Natural killer cell treated with Interleukin-12 subunit alpha and Interleukin-12 subunit beta and Interleukin-15 and Interleukin-18, amount 100 ng/mL, for 72 hours (primary cell): ENCODE results near the gene C1QTNF1. TPM values are rescaled to one million over a fixed set of nuclear protein-coding genes. Genes with fewer than 3 reads are reported as not detected.

Source experiments
- ATAC-seq, 2 donors: fragments of 150-1000 bp; cut with Tn5 transposase in 1 of 2; sonication (Bioruptor Pico), chemical (Tn5 transposase) in 1 of 2; 2 replicates each; pipeline ENCODE4 v1.10.0; 2021
- DNase-seq: peaks from one replicate; pipeline ENCODE4 v3.0.0; 2022; ENCODE audit warnings: low spot score
- H3K27ac Mint-ChIP-seq, 2 donors: 1 replicate in 1 of 2; 2 replicates in 1 of 2; pipeline ENCODE4 v1.8.0; 2022; ENCODE audit warnings: mixed read lengths in 2 of 2, mild to moderate bottlenecking in 1 of 2, moderate library complexity in 1 of 2
- H3K27me3 Mint-ChIP-seq, 2 donors: 1 replicate in 1 of 2; 2 replicates in 1 of 2; pipeline ENCODE4 v1.8.0; 2022; ENCODE audit warnings: mixed read lengths in 2 of 2
- H3K36me3 Mint-ChIP-seq: one replicate; pipeline ENCODE4 v1.8.0; 2022; ENCODE audit warnings: mixed read lengths
- H3K4me1 Mint-ChIP-seq, 2 donors: 1 replicate in 1 of 2; 2 replicates in 1 of 2; pipeline ENCODE4 v1.8.0; 2022; ENCODE audit warnings: low read depth in 2 of 2, mixed read lengths in 2 of 2, mild to moderate bottlenecking in 1 of 2
- H3K4me3 Mint-ChIP-seq: one replicate; pipeline ENCODE4 v1.8.0; 2022; ENCODE audit warnings: mixed read lengths
- H3K9me3 Mint-ChIP-seq: 2 replicates; pipeline ENCODE4 v1.8.0; 2022; ENCODE audit warnings: mixed read lengths
- total RNA-seq, 2 donors: library from RNA; stranded (reverse); gene quantifications; one replicate each; pipeline ENCODE4 v1.2.3, GENCODE V29; 2022

C1QTNF1 gene, protein sequence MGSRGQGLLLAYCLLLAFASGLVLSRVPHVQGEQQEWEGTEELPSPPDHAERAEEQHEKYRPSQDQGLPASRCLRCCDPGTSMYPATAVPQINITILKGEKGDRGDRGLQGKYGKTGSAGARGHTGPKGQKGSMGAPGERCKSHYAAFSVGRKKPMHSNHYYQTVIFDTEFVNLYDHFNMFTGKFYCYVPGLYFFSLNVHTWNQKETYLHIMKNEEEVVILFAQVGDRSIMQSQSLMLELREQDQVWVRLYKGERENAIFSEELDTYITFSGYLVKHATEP
- not detected for total RNA-seq

DNA sequence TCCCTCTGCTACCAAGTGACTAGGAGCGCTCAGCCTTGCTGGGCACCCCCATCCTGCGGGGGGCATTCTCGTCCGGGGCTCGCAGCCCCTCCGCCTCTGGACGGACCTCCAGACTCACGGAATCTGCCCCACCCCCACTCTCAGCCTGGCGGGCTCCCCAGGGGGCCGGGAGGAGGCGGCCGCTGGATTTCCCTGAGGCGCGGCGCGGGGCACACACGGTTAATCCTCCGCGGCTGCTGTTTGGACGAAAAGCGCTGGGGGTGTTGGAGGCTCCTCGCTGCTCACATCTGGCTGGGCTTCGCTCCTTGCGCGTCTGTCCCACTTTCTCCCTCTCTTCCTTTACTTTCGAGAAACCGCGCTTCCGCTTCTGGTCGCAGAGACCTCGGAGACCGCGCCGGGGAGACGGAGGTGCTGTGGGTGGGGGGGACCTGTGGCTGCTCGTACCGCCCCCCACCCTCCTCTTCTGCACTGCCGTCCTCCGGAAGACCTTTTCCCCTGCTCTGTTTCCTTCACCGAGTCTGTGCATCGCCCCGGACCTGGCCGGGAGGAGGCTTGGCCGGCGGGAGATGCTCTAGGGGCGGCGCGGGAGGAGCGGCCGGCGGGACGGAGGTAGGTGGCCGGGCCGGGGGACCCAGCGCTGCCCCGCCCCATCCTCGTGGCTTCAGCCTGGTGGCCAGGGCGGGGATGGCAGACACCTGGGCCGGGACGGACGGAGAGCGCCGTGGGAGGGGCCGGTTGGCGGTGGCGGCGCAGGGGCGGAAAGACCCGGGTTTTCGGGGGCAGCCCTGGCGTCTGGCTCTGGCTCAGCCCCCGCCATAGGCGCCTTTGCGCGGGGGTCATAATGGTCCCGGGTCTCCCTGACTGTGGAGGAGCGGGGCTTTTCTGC, at the start of gene C1QTNF1:
TSS of gene C1QTNF1 (plus strand) at position 284 of the 886 bp plus-strand sequence. CDS start 19,800 bp downstream, outside the sequence.
- Mint-ChIP-seq H3K4me3 (peak within 1 kb of the TSS; percentile 78), H3K27me3 (peaks cover 22 to 28% of the 10 kb centered on the region in 2 donors), H3K9me3 (no peaks in the 10 kb centered on the region), H3K4me1 (peaks cover 4 to 5% of the 10 kb centered on the region in 2 donors), H3K27ac (no peak within 1 kb of the TSS), H3K36me3 (no peaks in the 10 kb centered on the region)
- ATAC-seq = peak; percentile 57 to 79
- no peak for DNase-seq

- DNase-seq (no peak), ATAC-seq (no peak)
- Mint-ChIP-seq H3K4me3 (no peak overlapping the region), H3K9me3 (no peaks in the 10 kb centered on the region), H3K36me3 (no peaks in the 10 kb centered on the region), H3K4me1 (peaks cover 5 to 7% of the 10 kb centered on the region in 2 donors), H3K27me3 (no peaks in the 10 kb centered on the region), H3K27ac (no peak overlapping the region)
Measured at GRCh38 chr17:78974635-78975591, 49.1 kb upstream of the C1QTNF1 start.

DNA sequence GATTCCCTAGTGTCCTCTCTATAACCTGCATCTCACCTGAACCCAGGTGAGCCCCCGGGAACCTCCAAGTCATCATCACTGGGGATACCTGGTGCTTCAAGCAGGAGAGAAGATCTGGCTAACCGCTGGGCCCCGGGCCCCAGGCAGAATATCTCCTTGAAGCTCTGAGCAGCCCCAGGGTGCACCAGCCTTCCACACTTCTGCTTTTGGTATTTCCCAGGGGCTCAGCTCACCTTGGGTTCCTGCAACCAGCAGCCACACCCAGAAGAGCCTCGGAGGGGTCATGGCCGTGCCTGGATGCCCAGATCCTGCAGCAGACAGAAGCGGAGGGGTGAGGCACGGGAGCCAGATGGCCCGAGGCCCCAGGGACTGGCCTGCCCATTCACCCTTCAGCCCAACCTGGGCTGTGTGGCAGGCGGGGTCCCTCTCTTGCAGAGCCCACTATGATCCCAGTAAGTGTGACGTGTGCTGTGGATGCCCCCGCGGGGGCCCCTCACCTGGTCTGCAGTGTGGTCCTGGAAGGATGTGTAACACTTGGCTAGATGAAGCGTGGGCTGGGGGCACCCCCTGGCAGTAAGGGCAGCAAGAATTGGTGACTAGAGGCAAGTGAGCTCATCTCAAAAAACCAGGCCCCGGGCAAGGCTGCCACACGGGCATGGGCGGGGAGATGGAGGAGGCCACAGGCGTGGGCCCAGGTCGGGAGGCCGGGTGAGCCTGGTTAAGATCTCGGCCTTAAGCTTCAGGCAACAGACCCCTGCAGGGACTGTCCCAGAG, 46.9 kb upstream of the C1QTNF1 start:
- Mint-ChIP-seq H3K9me3 (no peaks in the 10 kb centered on the region), H3K36me3 (no peaks in the 10 kb centered on the region), H3K27me3 (no peaks in the 10 kb centered on the region), H3K4me3 (no peak overlapping the region), H3K4me1 (no peaks in the 10 kb centered on the region), H3K27ac (no peak overlapping the region)
- DNase-seq (no peak), ATAC-seq (no peak)

- ATAC-seq = no peak
- H3K9me3 Mint-ChIP-seq = no peaks in the 10 kb centered on the region
- H3K4me1 Mint-ChIP-seq = no peaks in the 10 kb centered on the region
- no peaks in the 10 kb centered on the region for H3K27me3 Mint-ChIP-seq
- H3K27ac Mint-ChIP-seq = no peak overlapping the region
- DNase-seq = no peak
- no peak overlapping the region for H3K4me3 Mint-ChIP-seq
- H3K36me3 Mint-ChIP-seq = no peaks in the 10 kb centered on the region
Measured at GRCh38 chr17:78977681-78977943, 46.4 kb upstream of the C1QTNF1 start.

- no peaks in the 10 kb centered on the region for H3K27me3 Mint-ChIP-seq
- ATAC-seq (no peak), DNase-seq (no peak)
- H3K9me3 Mint-ChIP-seq = no peaks in the 10 kb centered on the region
- no peaks in the 10 kb centered on the region for H3K4me1 Mint-ChIP-seq
- H3K27ac Mint-ChIP-seq = no peak overlapping the region
- no peaks in the 10 kb centered on the region for H3K36me3 Mint-ChIP-seq
- no peak overlapping the region for H3K4me3 Mint-ChIP-seq
Measured at GRCh38 chr17:78977997-78978973, 45.7 kb upstream of the C1QTNF1 start.

- Mint-ChIP-seq H3K4me1 (no peaks in the 10 kb centered on the region), H3K27ac (no peak within 1 kb of the TSS), H3K4me3 (no peak within 1 kb of the TSS), H3K9me3 (no peaks in the 10 kb centered on the region), H3K27me3 (no peaks in the 10 kb centered on the region), H3K36me3 (no peaks in the 10 kb centered on the region)
- peak in 1 of 2 donors; percentile 33 for ATAC-seq
- DNase-seq = no peak
Measured at GRCh38 chr17:78979780-78980623, 44.0 kb upstream of the C1QTNF1 start, which contains the start of gene LGALS3BP. Gene LGALS3BP, minus strand, starts transcription at chr17:78979923. Its CDS starts 2,732 bp downstream, at chr17:78977191.

GRCh38 chr17:78980624-78980972, 43.4 kb upstream of the C1QTNF1 start:
- DNase-seq (no peak), ATAC-seq (peak in 1 of 2 donors; percentile 7)
- H3K27me3 Mint-ChIP-seq = no peaks in the 10 kb centered on the region
- no peaks in the 10 kb centered on the region for H3K9me3 Mint-ChIP-seq
- no peaks in the 10 kb centered on the region for H3K36me3 Mint-ChIP-seq
- H3K4me3 Mint-ChIP-seq = no peak overlapping the region
- no peaks in the 10 kb centered on the region for H3K4me1 Mint-ChIP-seq
- no peak overlapping the region for H3K27ac Mint-ChIP-seq

DNA sequence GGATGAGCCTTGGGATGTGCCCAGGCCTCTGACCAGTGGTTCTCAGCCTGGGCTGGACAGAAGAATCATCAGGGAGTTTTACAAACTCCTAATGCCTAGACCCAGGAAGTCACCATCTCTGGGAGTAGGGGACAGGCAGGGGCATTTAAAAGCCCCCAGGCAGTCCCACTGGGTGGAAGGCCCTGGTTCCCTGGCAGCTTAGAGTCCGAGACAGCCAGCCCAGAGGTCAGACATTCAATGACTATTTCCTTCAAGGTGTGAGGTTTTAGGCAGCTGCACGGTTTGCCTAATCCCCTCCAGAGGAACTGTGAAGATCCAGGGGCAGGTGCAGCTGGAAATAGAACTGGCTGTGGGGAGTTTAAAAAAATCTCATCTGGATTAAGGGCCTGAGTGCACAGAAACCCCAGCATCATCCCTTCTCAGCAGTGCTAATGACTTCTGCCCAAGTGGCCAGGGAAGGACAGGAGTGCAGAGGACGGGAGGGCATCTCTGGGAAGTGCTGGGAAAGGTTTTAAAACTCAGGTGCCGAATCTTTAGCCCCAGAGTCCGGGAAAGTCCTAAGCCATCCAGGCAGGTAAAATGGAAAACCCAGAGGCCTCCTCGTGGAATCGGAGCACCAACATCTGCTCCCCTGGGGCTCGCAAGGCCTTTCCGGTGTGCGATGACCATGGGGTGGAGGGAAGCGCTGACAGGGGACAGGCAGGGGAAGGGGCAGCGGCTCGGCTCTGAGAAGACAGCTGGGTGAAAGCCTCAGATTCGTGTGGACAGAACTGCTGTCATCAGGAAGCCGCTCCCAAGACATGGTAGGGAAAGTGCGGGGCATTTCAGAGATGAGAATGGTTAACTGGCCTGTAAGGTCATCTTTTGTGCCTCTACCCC, 42.7 kb upstream of the C1QTNF1 start:
- no peak for ATAC-seq
- Mint-ChIP-seq H3K9me3 (no peaks in the 10 kb centered on the region), H3K4me1 (peaks cover 3 to 5% of the 10 kb centered on the region in 2 donors), H3K27me3 (no peaks in the 10 kb centered on the region), H3K27ac (no peak overlapping the region), H3K4me3 (no peak overlapping the region), H3K36me3 (no peaks in the 10 kb centered on the region)
- no peak for DNase-seq

GRCh38 chr17:78985395-78985794, 38.6 kb upstream of the C1QTNF1 start:
- no peak for DNase-seq
- peaks cover 8 to 9% of the 10 kb centered on the region in 2 donors for H3K4me1 Mint-ChIP-seq
- no peaks in the 10 kb centered on the region for H3K27me3 Mint-ChIP-seq
- H3K4me3 Mint-ChIP-seq = no peak overlapping the region
- no peak overlapping the region for H3K27ac Mint-ChIP-seq
- H3K36me3 Mint-ChIP-seq = no peaks in the 10 kb centered on the region
- H3K9me3 Mint-ChIP-seq = no peaks in the 10 kb centered on the region
- ATAC-seq = no peak

- Mint-ChIP-seq H3K9me3 (no peaks in the 10 kb centered on the region), H3K4me1 (peaks cover 8 to 9% of the 10 kb centered on the region in 2 donors), H3K27ac (no peak overlapping the region), H3K36me3 (no peaks in the 10 kb centered on the region), H3K4me3 (no peak overlapping the region), H3K27me3 (no peaks in the 10 kb centered on the region)
- ATAC-seq (no peak), DNase-seq (no peak)
Measured at GRCh38 chr17:78986048-78986648, 37.8 kb upstream of the C1QTNF1 start.
